Epidermal melanocyte (primary cell): ENCODE measurements around the gene IGFBP1.
A peak's percentile ranks its signal among the peaks of the same experiment; 100 is the strongest.
"Not testable (repeated sequence)": the region's sequence is repeated elsewhere in the genome, so short reads cannot be mapped to it uniquely, and the experiment has no call there.

Source experiments
- DNase-seq: peaks from one replicate; pipeline ENCODE4 v3.0.0; 2011; ENCODE audit warnings: low spot score; ENCODE audit not compliant: insufficient read length

Gene IGFBP1

GRCh38 chr7:45888185-45888992, at the start of gene IGFBP1:
TSS of gene IGFBP1 (plus strand) at chr7:45888488. CDS start at chr7:45888653, 165 bp downstream.
- DNase-seq, result no peak

- not testable (repeated sequence) for DNase-seq
These were observed 49.4 kb upstream of the IGFBP1 start for GRCh38 chr7:45838852-45839251.

- not testable (repeated sequence) for DNase-seq
These were observed 46.2 kb upstream of the IGFBP1 start for GRCh38 chr7:45841926-45842717.

- DNase-seq, result not testable (repeated sequence)
These were observed 41.8 kb upstream of the IGFBP1 start for GRCh38 chr7:45846536-45846935.

- not testable (repeated sequence) for DNase-seq
These were observed 39.6 kb upstream of the IGFBP1 start for GRCh38 chr7:45848734-45849133.

- DNase-seq, result not testable (repeated sequence)
These were observed 35.3 kb upstream of the IGFBP1 start for GRCh38 chr7:45852984-45853383.

GRCh38 chr7:45853491-45853890, 34.8 kb upstream of the IGFBP1 start:
- not testable (repeated sequence) for DNase-seq

GRCh38 chr7:45855680-45856079, 32.6 kb upstream of the IGFBP1 start:
- not testable (repeated sequence) for DNase-seq

GRCh38 chr7:45856888-45857287, 31.4 kb upstream of the IGFBP1 start:
- not testable (repeated sequence) for DNase-seq

- DNase-seq, result peak; percentile 11
These were observed 24.6 kb upstream of the IGFBP1 start for GRCh38 chr7:45863715-45864114.

- DNase-seq, result peak; percentile 13
These were observed 22.5 kb upstream of the IGFBP1 start for GRCh38 chr7:45865594-45866410.

- DNase-seq, result no peak
These were observed 20.8 kb upstream of the IGFBP1 start for GRCh38 chr7:45867471-45867870.

- no peak for DNase-seq
These were observed 18.9 kb upstream of the IGFBP1 start for GRCh38 chr7:45869426-45869825.

- peak; percentile 3 for DNase-seq
These were observed 15.9 kb upstream of the IGFBP1 start for GRCh38 chr7:45872116-45873034.

GRCh38 chr7:45873035-45873354, 15.3 kb upstream of the IGFBP1 start, which contains the start of gene CCDC201:
TSS of gene CCDC201 (minus strand) at chr7:45873082. CDS start at chr7:45873007, 75 bp downstream.
- DNase-seq, result no peak

GRCh38 chr7:45873355-45873754, 14.9 kb upstream of the IGFBP1 start:
- DNase-seq, result no peak

GRCh38 chr7:45874408-45875131, 13.7 kb upstream of the IGFBP1 start:
- no peak for DNase-seq

GRCh38 chr7:45876519-45876918, 11.8 kb upstream of the IGFBP1 start:
- DNase-seq, result no peak

- no peak for DNase-seq
These were observed 9.7 kb upstream of the IGFBP1 start for GRCh38 chr7:45878457-45879144.
